ENCODE data around the gene MAPK9. TPM values are rescaled to one million over a fixed set of nuclear protein-coding genes. Genes with fewer than 3 reads are reported as not detected.

The MAPK9 gene
- total RNA-seq, 4 donors from 2014 or later = 25.5 to 42.3 (median 36.5) TPM

DNA sequence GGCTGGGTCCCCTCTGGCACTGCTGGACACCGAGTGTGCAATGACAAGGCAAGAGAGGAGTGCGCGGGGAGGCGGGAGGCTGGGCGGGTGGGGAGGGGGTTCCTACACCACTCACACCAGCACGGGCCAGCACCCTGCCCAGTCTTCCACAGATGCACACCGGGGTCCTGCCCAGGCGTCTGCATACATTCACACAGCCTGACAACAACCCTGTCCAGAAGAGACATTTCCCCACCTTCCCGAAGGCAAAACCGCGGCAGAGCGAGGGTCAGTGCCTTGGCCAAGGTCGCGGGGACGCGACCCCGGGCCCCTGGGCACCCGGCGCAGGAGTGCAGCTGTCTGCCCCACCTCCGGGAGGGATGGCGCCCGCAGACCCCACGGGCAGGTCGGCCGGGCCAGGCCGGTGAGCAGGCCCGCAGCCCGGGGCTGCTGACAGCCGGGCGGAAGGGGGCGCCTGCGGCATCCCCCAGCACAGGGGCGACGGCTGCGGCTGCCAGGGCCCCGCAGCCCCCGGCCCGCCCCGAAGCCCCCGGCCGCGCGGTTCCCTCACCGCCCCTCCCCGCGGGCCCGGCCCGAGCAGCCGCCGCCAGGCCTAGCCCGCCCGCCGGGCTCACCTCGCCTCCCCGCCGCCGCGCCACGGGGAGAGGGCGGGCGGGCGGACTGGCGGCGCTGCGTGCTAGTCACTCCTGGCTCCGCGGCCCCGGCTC, 496 bp downstream of the MAPK9 start:
- Histone ChIP-seq H3K36me3 (no peaks in the 10 kb centered on the region), H3K9me3 (no peaks in the 10 kb centered on the region), H3K4me1 (peaks cover 11 to 38% (median 21%) of the 10 kb centered on the region in 4 donors), H3K27ac (peak overlapping the region; percentile 58 to 99 (median 84)), H3K27me3 (no peaks in the 10 kb centered on the region), H3K4me3 (peak overlapping the region; percentile 86 to 97 (median 93))
- peak; percentile 26 for DNase-seq
- 0% methylated on average over 9 of the region's 68 CpGs; no CpG with 5 or more reads in 1 of the 2 donors for WGBS, 2 donors (ENCODE audit: low coverage in 1 of 2)
- in situ Hi-C loops (cut with MboI; ENCODE audit: low pct_ligation_motif_present in 1 of 4, low pct_unique_long_range_greater_than_20kb in 1 of 4, low sequenced_read_pairs in 3 of 4) = loop anchor here in 1 of 4 donors (25.0 kb wide), 1 partner anchor 196 kb away; the partner anchor contains the start of gene CNOT6
- TF ChIP-seq EP300 (IDR thresholded peaks at IDR 0.05; ENCODE audit: low read depth) = no peak
- TF ChIP-seq POLR2A (IDR thresholded peaks at IDR 0.05) = no peak
- TF ChIP-seq, protein P1, sequence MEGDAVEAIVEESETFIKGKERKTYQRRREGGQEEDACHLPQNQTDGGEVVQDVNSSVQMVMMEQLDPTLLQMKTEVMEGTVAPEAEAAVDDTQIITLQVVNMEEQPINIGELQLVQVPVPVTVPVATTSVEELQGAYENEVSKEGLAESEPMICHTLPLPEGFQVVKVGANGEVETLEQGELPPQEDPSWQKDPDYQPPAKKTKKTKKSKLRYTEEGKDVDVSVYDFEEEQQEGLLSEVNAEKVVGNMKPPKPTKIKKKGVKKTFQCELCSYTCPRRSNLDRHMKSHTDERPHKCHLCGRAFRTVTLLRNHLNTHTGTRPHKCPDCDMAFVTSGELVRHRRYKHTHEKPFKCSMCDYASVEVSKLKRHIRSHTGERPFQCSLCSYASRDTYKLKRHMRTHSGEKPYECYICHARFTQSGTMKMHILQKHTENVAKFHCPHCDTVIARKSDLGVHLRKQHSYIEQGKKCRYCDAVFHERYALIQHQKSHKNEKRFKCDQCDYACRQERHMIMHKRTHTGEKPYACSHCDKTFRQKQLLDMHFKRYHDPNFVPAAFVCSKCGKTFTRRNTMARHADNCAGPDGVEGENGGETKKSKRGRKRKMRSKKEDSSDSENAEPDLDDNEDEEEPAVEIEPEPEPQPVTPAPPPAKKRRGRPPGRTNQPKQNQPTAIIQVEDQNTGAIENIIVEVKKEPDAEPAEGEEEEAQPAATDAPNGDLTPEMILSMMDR (IDR thresholded peaks at IDR 0.05) = no peak
- no peak for TF ChIP-seq POLR2AphosphoS5 (IDR thresholded peaks at IDR 0.05)
- intact Hi-C loops (cut with DNase I; ENCODE audit: low total_unique reads) = no loop called here

DNA sequence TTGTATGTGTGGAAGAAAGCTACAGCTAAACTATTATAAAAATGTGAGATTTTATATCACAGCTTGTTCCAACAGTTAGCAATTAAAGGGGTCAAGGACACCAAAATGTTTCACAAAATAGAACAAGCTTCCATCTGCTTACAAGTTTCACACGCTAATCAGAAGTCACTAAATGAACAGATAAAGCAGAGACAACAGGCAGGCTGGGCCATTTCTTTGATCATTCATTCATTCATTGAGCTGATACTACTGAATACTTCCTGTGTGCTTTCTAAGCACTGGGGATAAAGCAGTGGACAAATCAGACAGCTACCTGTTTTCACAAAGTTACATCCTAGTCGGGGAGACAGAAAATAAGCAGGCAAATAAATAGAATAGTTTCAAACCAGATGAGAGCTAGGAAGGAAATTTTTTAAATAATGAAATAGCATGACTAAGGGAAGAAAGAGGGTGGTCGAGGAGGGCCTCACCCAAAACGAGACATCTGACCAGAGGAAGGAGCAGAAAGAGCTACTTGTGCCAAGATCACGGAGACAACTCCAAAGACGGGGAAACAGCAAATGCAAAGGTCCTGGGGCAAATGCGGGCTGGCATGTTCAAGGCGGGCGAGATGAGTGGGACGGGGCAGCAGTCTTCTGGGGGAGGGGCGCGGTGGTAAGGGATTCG, 1.2 kb downstream of the MAPK9 start:
- intact Hi-C loops (cut with DNase I; ENCODE audit: low total_unique reads) (no loop called here), in situ Hi-C loops (cut with MboI; ENCODE audit: low pct_ligation_motif_present in 1 of 4, low pct_unique_long_range_greater_than_20kb in 1 of 4, low sequenced_read_pairs in 3 of 4) (loop anchor here in 1 of 4 donors (25.0 kb wide), 1 partner anchor 197 kb away; the partner anchor contains the start of gene CNOT6)
- Histone ChIP-seq H3K27ac (peak overlapping the region in 2 of 4 donors; percentile 94 to 99), H3K36me3 (no peaks in the 10 kb centered on the region), H3K4me3 (peak overlapping the region; percentile 86 to 97 (median 93)), H3K27me3 (no peaks in the 10 kb centered on the region), H3K4me1 (peaks cover 11 to 38% (median 21%) of the 10 kb centered on the region in 4 donors), H3K9me3 (no peaks in the 10 kb centered on the region)
- no peak for DNase-seq
- 24 to 25% methylated on average over 7 to 13 of the region's 13 CpGs for WGBS, 2 donors (ENCODE audit: low coverage in 1 of 2)
- TF ChIP-seq EP300 (IDR thresholded peaks at IDR 0.05; ENCODE audit: low read depth) (no peak), POLR2A (IDR thresholded peaks at IDR 0.05) (no peak), POLR2AphosphoS5 (IDR thresholded peaks at IDR 0.05) (no peak)
- TF ChIP-seq, protein P1 (IDR thresholded peaks at IDR 0.05) = no peak

DNA sequence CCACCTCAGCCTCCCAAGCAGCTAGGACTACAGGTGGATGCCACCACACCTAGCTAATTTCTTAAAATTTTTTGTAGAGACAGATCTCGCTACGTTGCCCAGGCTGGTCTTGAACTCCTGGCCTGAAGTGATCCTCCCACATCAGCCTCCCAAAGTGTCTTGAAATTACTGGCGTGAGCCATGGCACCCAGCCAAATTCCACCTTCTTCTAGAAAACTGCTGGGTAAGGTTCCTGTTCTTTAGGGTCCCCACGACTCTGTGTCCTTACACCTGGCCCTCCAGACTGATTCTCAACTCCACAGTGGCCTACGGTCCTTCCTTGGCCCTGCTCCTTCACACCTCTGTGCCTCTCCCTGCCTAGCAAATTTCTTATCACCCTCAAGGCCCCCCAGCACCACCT, 1.9 kb downstream of the MAPK9 start:
- Histone ChIP-seq H3K27ac (no peak overlapping the region), H3K27me3 (no peaks in the 10 kb centered on the region), H3K4me3 (no peak overlapping the region), H3K4me1 (peaks cover 11 to 38% (median 21%) of the 10 kb centered on the region in 4 donors), H3K9me3 (no peaks in the 10 kb centered on the region), H3K36me3 (no peaks in the 10 kb centered on the region)
- TF ChIP-seq, protein P1 (IDR thresholded peaks at IDR 0.05) = no peak
- TF ChIP-seq POLR2A (IDR thresholded peaks at IDR 0.05) = no peak
- no peak for TF ChIP-seq POLR2AphosphoS5 (IDR thresholded peaks at IDR 0.05)
- TF ChIP-seq EP300 (IDR thresholded peaks at IDR 0.05; ENCODE audit: low read depth) = no peak
- in situ Hi-C loops (cut with MboI; ENCODE audit: low pct_ligation_motif_present in 1 of 4, low pct_unique_long_range_greater_than_20kb in 1 of 4, low sequenced_read_pairs in 3 of 4) = loop anchor here in 1 of 4 donors (25.0 kb wide), 1 partner anchor 197 kb away; the partner anchor contains the start of gene CNOT6
- DNase-seq = no peak
- intact Hi-C loops (cut with DNase I; ENCODE audit: low total_unique reads) = no loop called here
- WGBS, 2 donors (ENCODE audit: low coverage in 1 of 2) = 76% methylated on average over 5 of the region's 5 CpGs; no CpG with 5 or more reads in 1 of the 2 donors

DNA sequence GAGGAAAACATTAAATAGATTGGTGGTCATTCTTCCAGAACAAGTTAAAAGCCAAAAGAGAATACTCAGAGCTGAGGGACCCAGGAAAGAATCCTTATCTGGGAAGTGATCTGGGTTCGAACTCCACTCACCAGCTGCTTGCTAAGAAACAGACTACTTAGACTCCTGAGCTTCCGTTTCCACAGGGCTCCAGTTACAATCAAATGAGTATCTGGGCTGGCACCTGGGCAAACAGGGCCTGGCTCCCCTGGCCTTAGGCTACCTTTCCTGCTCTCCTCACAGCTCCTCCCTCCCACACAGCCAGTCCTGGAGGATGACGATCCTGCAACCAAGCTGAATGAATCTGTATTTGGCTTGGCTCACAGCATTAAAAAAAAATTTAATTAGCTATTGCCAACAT, 2.5 kb downstream of the MAPK9 start:
- H3K4me3 ChIP-seq = no peak overlapping the region
- intact Hi-C loops (cut with DNase I; ENCODE audit: low total_unique reads) = no loop called here
- WGBS, 2 donors (ENCODE audit: low coverage in 1 of 2) = 47 to 67% methylated on average over 3 of the region's 3 CpGs
- H3K27me3 ChIP-seq = no peaks in the 10 kb centered on the region
- H3K4me1 ChIP-seq = peaks cover 11 to 38% (median 21%) of the 10 kb centered on the region in 4 donors
- H3K9me3 ChIP-seq = no peaks in the 10 kb centered on the region
- in situ Hi-C loops (cut with MboI; ENCODE audit: low pct_ligation_motif_present in 1 of 4, low pct_unique_long_range_greater_than_20kb in 1 of 4, low sequenced_read_pairs in 3 of 4) = loop anchor here in 1 of 4 donors (25.0 kb wide), 1 partner anchor 198 kb away; the partner anchor contains the start of gene CNOT6
- peak; percentile 49 for DNase-seq
- no peaks in the 10 kb centered on the region for H3K36me3 ChIP-seq
- TF ChIP-seq POLR2AphosphoS5 (IDR thresholded peaks at IDR 0.05) (no peak), EP300 (IDR thresholded peaks at IDR 0.05; ENCODE audit: low read depth) (no peak), POLR2A (IDR thresholded peaks at IDR 0.05) (no peak)
- TF ChIP-seq, protein P1 (IDR thresholded peaks at IDR 0.05) = no peak
- H3K27ac ChIP-seq = no peak overlapping the region

Measured in transverse colon (tissue), 4 donors.